ENCODE data around the gene NPAS3. TPM values are rescaled to one million over a fixed set of nuclear protein-coding genes. Genes with fewer than 3 reads are reported as not detected.

The NPAS3 gene
- total and polyA plus RNA-seq, 2 donors (not counting 1 experiment from before 2014, with no cell fraction given): 0.10 to 0.50 TPM

GRCh38 chr14:33279865-33280264 lies 341.2 kb downstream of the NPAS3 start:
- Histone ChIP-seq H3K4me2 (ENCODE audit: extremely low read depth, insufficient read depth, low read length) (no peak overlapping the region), H3K79me2 (ENCODE audit: control insufficient read depth, insufficient read depth, low read length) (no peaks in the 10 kb centered on the region), H3K9ac (ENCODE audit: insufficient read depth, low read length) (no peak overlapping the region), H4K20me1 (ENCODE audit: control insufficient read depth, extremely low read depth, insufficient read depth, low read length) (no peaks in the 10 kb centered on the region), H3K9me3 (ENCODE audit: control insufficient read depth, insufficient read depth, low read depth, low read length) (no peaks in the 10 kb centered on the region), H3K27me3 (ENCODE audit: control insufficient read depth, insufficient read depth, low read length) (no peaks in the 10 kb centered on the region), H2AFZ (ENCODE audit: low read length) (no peak overlapping the region), H3K4me1 (ENCODE audit: control insufficient read depth, extremely low read depth, insufficient read depth, low read length) (no peaks in the 10 kb centered on the region), H3K27ac (ENCODE audit: insufficient read depth, low read length) (no peak overlapping the region), H3K4me3 (replicated peaks in 1 of 4; ENCODE audit: control extremely low read depth in 1 of 4, insufficient read depth in 1 of 4, low read depth in 3 of 4, low read length in 4 of 4) (no peak overlapping the region), H3K36me3 (ENCODE audit: control insufficient read depth, insufficient read depth, low read length) (no peaks in the 10 kb centered on the region)
- no peak for DNase-seq (ENCODE audit: low read depth in 2 of 2)
- TF ChIP-seq EZH2 (IDR thresholded peaks at IDR 0.05; ENCODE audit: low read length, missing control alignments): no peak
- TF ChIP-seq, protein P1, sequence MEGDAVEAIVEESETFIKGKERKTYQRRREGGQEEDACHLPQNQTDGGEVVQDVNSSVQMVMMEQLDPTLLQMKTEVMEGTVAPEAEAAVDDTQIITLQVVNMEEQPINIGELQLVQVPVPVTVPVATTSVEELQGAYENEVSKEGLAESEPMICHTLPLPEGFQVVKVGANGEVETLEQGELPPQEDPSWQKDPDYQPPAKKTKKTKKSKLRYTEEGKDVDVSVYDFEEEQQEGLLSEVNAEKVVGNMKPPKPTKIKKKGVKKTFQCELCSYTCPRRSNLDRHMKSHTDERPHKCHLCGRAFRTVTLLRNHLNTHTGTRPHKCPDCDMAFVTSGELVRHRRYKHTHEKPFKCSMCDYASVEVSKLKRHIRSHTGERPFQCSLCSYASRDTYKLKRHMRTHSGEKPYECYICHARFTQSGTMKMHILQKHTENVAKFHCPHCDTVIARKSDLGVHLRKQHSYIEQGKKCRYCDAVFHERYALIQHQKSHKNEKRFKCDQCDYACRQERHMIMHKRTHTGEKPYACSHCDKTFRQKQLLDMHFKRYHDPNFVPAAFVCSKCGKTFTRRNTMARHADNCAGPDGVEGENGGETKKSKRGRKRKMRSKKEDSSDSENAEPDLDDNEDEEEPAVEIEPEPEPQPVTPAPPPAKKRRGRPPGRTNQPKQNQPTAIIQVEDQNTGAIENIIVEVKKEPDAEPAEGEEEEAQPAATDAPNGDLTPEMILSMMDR (conservative IDR thresholded peaks at IDR 0.05 in 1 of 2, IDR thresholded peaks at IDR 0.05 in 1 of 2; ENCODE audit: low read depth in 1 of 2, low read length in 2 of 2): no peak

- peak; percentile 5 to 70 for DNase-seq (ENCODE audit: low read depth in 2 of 2)
- Histone ChIP-seq H3K36me3 (ENCODE audit: control insufficient read depth, insufficient read depth, low read length) (no peaks in the 10 kb centered on the region), H3K79me2 (ENCODE audit: control insufficient read depth, insufficient read depth, low read length) (no peaks in the 10 kb centered on the region), H3K9me3 (ENCODE audit: control insufficient read depth, insufficient read depth, low read depth, low read length) (no peaks in the 10 kb centered on the region), H2AFZ (ENCODE audit: low read length) (no peak overlapping the region), H3K9ac (ENCODE audit: insufficient read depth, low read length) (no peak overlapping the region), H4K20me1 (ENCODE audit: control insufficient read depth, extremely low read depth, insufficient read depth, low read length) (no peaks in the 10 kb centered on the region), H3K27me3 (ENCODE audit: control insufficient read depth, insufficient read depth, low read length) (no peaks in the 10 kb centered on the region), H3K27ac (ENCODE audit: insufficient read depth, low read length) (no peak overlapping the region), H3K4me3 (replicated peaks in 1 of 4; ENCODE audit: control extremely low read depth in 1 of 4, insufficient read depth in 1 of 4, low read depth in 3 of 4, low read length in 4 of 4) (no peak overlapping the region), H3K4me1 (ENCODE audit: control insufficient read depth, extremely low read depth, insufficient read depth, low read length) (no peaks in the 10 kb centered on the region), H3K4me2 (ENCODE audit: extremely low read depth, insufficient read depth, low read length) (no peak overlapping the region)
- no peak for TF ChIP-seq EZH2 (IDR thresholded peaks at IDR 0.05; ENCODE audit: low read length, missing control alignments)
- TF ChIP-seq, protein P1 (conservative IDR thresholded peaks at IDR 0.05 in 1 of 2, IDR thresholded peaks at IDR 0.05 in 1 of 2; ENCODE audit: low read depth in 1 of 2, low read length in 2 of 2): no peak
Observed at GRCh38 chr14:33280646-33281045, 342.0 kb downstream of the NPAS3 start.

DNA sequence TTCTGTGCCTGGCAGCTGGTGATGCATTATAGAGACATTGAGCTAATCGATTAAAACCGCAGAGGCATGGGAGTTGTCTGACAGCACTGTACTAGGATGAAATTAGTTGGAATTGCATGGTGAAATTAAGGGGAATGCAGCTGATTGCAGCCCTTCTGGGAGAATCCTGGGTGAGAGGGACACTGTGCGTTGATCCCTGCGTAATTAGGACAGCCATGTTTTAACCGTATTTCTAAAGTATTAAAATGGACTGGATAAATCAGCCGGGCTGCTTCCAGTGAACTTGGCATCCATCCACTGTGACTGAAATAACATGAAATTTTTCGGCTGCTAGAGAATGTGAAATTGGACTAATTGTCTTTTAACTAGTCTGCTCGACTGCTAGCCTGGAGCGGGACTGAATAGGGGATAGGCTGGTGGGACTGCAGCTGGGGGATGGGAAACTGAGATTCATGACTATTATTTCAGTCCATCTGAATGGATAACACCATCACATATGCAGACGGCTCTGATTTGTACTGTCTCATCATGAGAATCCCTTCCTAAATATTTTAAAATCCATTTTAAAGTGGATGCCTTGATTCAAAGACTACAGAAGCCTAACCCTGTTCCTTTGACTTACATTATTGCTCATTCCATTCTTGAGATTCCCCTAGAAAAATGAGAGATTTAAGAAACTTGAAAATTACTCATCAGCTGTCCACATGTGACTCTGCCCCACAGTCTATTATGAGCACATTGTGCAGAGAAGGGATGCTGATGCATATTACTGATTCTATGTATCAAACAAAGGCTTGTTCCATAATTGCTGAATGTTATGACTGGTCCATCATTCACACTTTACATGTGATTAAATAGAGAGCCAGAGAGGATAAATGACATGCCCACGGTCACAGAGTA lies 343.9 kb downstream of the NPAS3 start:
- no peaks in the 10 kb centered on the region for H3K36me3 ChIP-seq (ENCODE audit: control insufficient read depth, insufficient read depth, low read length)
- H3K9ac ChIP-seq (ENCODE audit: insufficient read depth, low read length): no peak overlapping the region
- no peak overlapping the region for H3K27ac ChIP-seq (ENCODE audit: insufficient read depth, low read length)
- H3K4me2 ChIP-seq (ENCODE audit: extremely low read depth, insufficient read depth, low read length): no peak overlapping the region
- TF ChIP-seq EZH2 (IDR thresholded peaks at IDR 0.05; ENCODE audit: low read length, missing control alignments): no peak
- TF ChIP-seq, protein P1 (conservative IDR thresholded peaks at IDR 0.05 in 1 of 2, IDR thresholded peaks at IDR 0.05 in 1 of 2; ENCODE audit: low read depth in 1 of 2, low read length in 2 of 2): no peak
- peak; percentile 7 to 74 for DNase-seq (ENCODE audit: low read depth in 2 of 2)
- H3K27me3 ChIP-seq (ENCODE audit: control insufficient read depth, insufficient read depth, low read length): no peaks in the 10 kb centered on the region
- H2AFZ ChIP-seq (ENCODE audit: low read length): no peak overlapping the region
- no peaks in the 10 kb centered on the region for H3K4me1 ChIP-seq (ENCODE audit: control insufficient read depth, extremely low read depth, insufficient read depth, low read length)
- no peaks in the 10 kb centered on the region for H4K20me1 ChIP-seq (ENCODE audit: control insufficient read depth, extremely low read depth, insufficient read depth, low read length)
- H3K4me3 ChIP-seq (replicated peaks in 1 of 4; ENCODE audit: control extremely low read depth in 1 of 4, insufficient read depth in 1 of 4, low read depth in 3 of 4, low read length in 4 of 4): no peak overlapping the region
- H3K79me2 ChIP-seq (ENCODE audit: control insufficient read depth, insufficient read depth, low read length): no peaks in the 10 kb centered on the region
- no peaks in the 10 kb centered on the region for H3K9me3 ChIP-seq (ENCODE audit: control insufficient read depth, insufficient read depth, low read depth, low read length)
